NCI-H345 treated with DMSO at 0.1 percent for 48 hours (cell line): ENCODE data around the gene JAK1.
A peak's percentile ranks its signal among the peaks of the same experiment; 100 is the strongest.
"Not testable (repeated sequence)": the region's sequence is repeated elsewhere in the genome, so short reads cannot be mapped to it uniquely, and the experiment has no call there.

Source experiments
- DNase-seq: peaks from one replicate; lab custom pipeline; 2025; ENCODE audit not compliant: unreplicated experiment; lab: John Stamatoyannopoulos, UW

Gene JAK1

GRCh38 chr1:64923294-64923718 is 43.0 kb downstream of the JAK1 start:
- no peak for DNase-seq

- DNase-seq, result no peak
Observed at GRCh38 chr1:64922336-64922735, 44.0 kb downstream of the JAK1 start.

- DNase-seq, result no peak
Observed at GRCh38 chr1:64921771-64922170, 44.6 kb downstream of the JAK1 start.

GRCh38 chr1:64920941-64921589 is 45.3 kb downstream of the JAK1 start:
- DNase-seq, result no peak

GRCh38 chr1:64919120-64919519 is 47.2 kb downstream of the JAK1 start:
- DNase-seq, result not testable (repeated sequence)

- DNase-seq, result no peak
Observed at GRCh38 chr1:64917907-64918306, 48.4 kb downstream of the JAK1 start.

- DNase-seq, result no peak
Observed at GRCh38 chr1:64917328-64917861, 49.0 kb downstream of the JAK1 start.

- no peak for DNase-seq
Observed at GRCh38 chr1:64915381-64916274, 50.7 kb downstream of the JAK1 start.

GRCh38 chr1:64913361-64914015 is 52.9 kb downstream of the JAK1 start:
- no peak for DNase-seq

- no peak for DNase-seq
Observed at GRCh38 chr1:64912191-64912590, 54.2 kb downstream of the JAK1 start.

GRCh38 chr1:64911326-64911725 is 55.0 kb downstream of the JAK1 start:
- DNase-seq, result no peak

GRCh38 chr1:64909031-64909430 is 57.3 kb downstream of the JAK1 start:
- DNase-seq, result no peak

GRCh38 chr1:64908575-64908974 is 57.8 kb downstream of the JAK1 start:
- DNase-seq, result no peak

GRCh38 chr1:64906447-64906846 is 59.9 kb downstream of the JAK1 start:
- DNase-seq, result no peak

- no peak for DNase-seq
Observed at GRCh38 chr1:64903593-64903992, 62.8 kb downstream of the JAK1 start.

GRCh38 chr1:64901663-64902062 is 64.7 kb downstream of the JAK1 start:
- no peak for DNase-seq

- no peak for DNase-seq
Observed at GRCh38 chr1:64900916-64901315, 65.4 kb downstream of the JAK1 start.

- peak; percentile 12 for DNase-seq
Observed at GRCh38 chr1:64898107-64898861, 68.1 kb downstream of the JAK1 start.

- no peak for DNase-seq
Observed at GRCh38 chr1:64896551-64896950, 69.8 kb downstream of the JAK1 start.

- no peak for DNase-seq
Observed at GRCh38 chr1:64895500-64895899, 70.8 kb downstream of the JAK1 start.
